A172 (cell line): ENCODE data around the gene N4BP2. TPM values are rescaled to one million over a fixed set of nuclear protein-coding genes. Genes with fewer than 3 reads are reported as not detected.

ENCODE experiments used
- DNase-seq: peaks from one replicate; pipeline ENCODE4 v3.0.0-alpha.2; 2015; ENCODE audit warnings: low spot score
- total RNA-seq: library from RNA; depleted of rRNA; stranded (reverse); fragments of >200 nt; shearing (Covaris generic); gene quantifications from 2 replicates; pipeline ENCODE4 v1.2.3, GENCODE V29; 2014

Gene N4BP2
- total RNA-seq, 1 experiment from 2014 or later, result 3.0 TPM

GRCh38 chr4:40192114-40193015 is 135.7 kb downstream of the N4BP2 start:
- DNase-seq, result no peak

- no peak for DNase-seq
Measured at GRCh38 chr4:40193016-40193571, 136.4 kb downstream of the N4BP2 start.

- no peak for DNase-seq
Measured at GRCh38 chr4:40193578-40193977, 136.9 kb downstream of the N4BP2 start.

GRCh38 chr4:40194602-40195161 is 138.0 kb downstream of the N4BP2 start:
- DNase-seq, result no peak

GRCh38 chr4:40195182-40196177 is 138.8 kb downstream of the N4BP2 start:
- DNase-seq, result no peak

- no peak for DNase-seq
Measured at GRCh38 chr4:40196272-40196671, 139.6 kb downstream of the N4BP2 start.

GRCh38 chr4:40196724-40197281 is 140.2 kb downstream of the N4BP2 start, which contains the start of gene RHOH:
Gene RHOH (plus strand): TSS chr4:40197031. CDS start chr4:40243387, 46,356 bp downstream.
- DNase-seq, result no peak

- DNase-seq, result no peak
Measured at GRCh38 chr4:40197879-40198689, 141.4 kb downstream of the N4BP2 start.

GRCh38 chr4:40199179-40199670 is 142.6 kb downstream of the N4BP2 start:
- DNase-seq, result no peak

- peak; percentile 12 for DNase-seq
Measured at GRCh38 chr4:40199999-40200874, 143.6 kb downstream of the N4BP2 start.

- DNase-seq, result no peak
Measured at GRCh38 chr4:40200875-40201801, 144.5 kb downstream of the N4BP2 start.

- no peak for DNase-seq
Measured at GRCh38 chr4:40201898-40202297, 145.2 kb downstream of the N4BP2 start.

GRCh38 chr4:40202474-40202873 is 145.8 kb downstream of the N4BP2 start:
- no peak for DNase-seq

- no peak for DNase-seq
Measured at GRCh38 chr4:40204507-40205258, 148.0 kb downstream of the N4BP2 start.

- DNase-seq, result no peak
Measured at GRCh38 chr4:40205259-40206198, 148.9 kb downstream of the N4BP2 start.

- DNase-seq, result no peak
Measured at GRCh38 chr4:40206426-40206825, 149.8 kb downstream of the N4BP2 start.
